ENCODE measurements around the gene TOP2A. TPM values are rescaled to one million over a fixed set of nuclear protein-coding genes. Genes with fewer than 3 reads are reported as not detected.

Gene TOP2A
- polyA plus RNA-seq, 1 of the 3 experiments (the other 2 are of a cell fraction) = 20.6 TPM

- no peak for TF ChIP-seq TAF1 (IDR thresholded peaks at IDR 0.05; ENCODE audit: borderline replicate concordance, low read depth, low read length)
- TF ChIP-seq USF1 (IDR thresholded peaks at IDR 0.05; ENCODE audit: borderline replicate concordance, low read depth) = no peak
- TF ChIP-seq NFIC (IDR thresholded peaks at IDR 0.05; ENCODE audit: borderline replicate concordance) = no peak
- TF ChIP-seq RXRA (IDR thresholded peaks at IDR 0.05; ENCODE audit: borderline replicate concordance, low read depth) = no peak
- TF ChIP-seq FOXJ3 (CRISPR knock-in tag; IDR thresholded peaks at IDR 0.05) = no peak
Measured at GRCh38 chr17:40418428-40418706, 671 bp upstream of the TOP2A start (continued).

DNA sequence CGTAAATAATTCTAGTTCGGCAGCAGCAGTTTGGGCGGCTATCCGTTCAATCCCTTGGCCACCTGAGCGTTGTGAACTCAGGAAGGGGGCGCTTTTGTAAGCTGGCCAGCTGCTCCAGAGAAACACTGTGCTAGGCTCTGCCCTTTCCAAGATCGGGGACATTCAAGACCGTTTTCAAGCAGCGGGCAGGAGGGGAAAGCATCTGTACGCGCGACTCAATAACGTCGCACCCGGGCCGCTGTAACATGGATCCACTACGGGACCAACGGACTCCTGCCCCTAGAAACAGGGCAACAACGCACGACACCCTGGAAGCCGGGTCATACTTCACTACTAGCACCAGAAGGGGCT lies 463 bp downstream of the TOP2A start:
- H3K36me3 ChIP-seq (replicated peaks in 1 of 2; ENCODE audit: control insufficient read depth in 1 of 2, insufficient read depth in 2 of 2, low read length in 1 of 2) = peaks cover 6 to 7% of the 10 kb centered on the region in 2 experiments
- H3K9ac ChIP-seq = peak overlapping the region; percentile 84
- H3K79me2 ChIP-seq (ENCODE audit: insufficient read depth) = peaks cover 54% of the 10 kb centered on the region
- no peaks in the 10 kb centered on the region for H3K27me3 ChIP-seq (ENCODE audit: insufficient read depth)
- no peaks in the 10 kb centered on the region for H4K20me1 ChIP-seq (ENCODE audit: insufficient read depth)
- H3K9me2 ChIP-seq = no peaks in the 10 kb centered on the region
- H3K4me1 ChIP-seq (ENCODE audit: control insufficient read depth in 1 of 2, insufficient read depth in 2 of 2, low read depth in 1 of 2, low read length in 1 of 2) = peaks cover 0 to 10% of the 10 kb centered on the region in 2 experiments; a peak in 2 of 4 replicates
- peak overlapping the region; percentile 78 for H2AFZ ChIP-seq (ENCODE audit: low read depth)
- H3K27ac ChIP-seq (ENCODE audit: low read depth in 2 of 2, low read length in 1 of 2) = peak overlapping the region; percentile 50 to 74
- H3K9me3 ChIP-seq = no peaks in the 10 kb centered on the region
- TF ChIP-seq RAD21 (IDR thresholded peaks at IDR 0.05; ENCODE audit: low read length) = peak; percentile 33
- TF ChIP-seq MAX (IDR thresholded peaks at IDR 0.05; ENCODE audit: low read depth) = 0 out of 2 replicates have a peak, but pooled peaks have one; percentile 23
- TF ChIP-seq SMC3 (IDR thresholded peaks at IDR 0.05; ENCODE audit: low read depth, low read length) = peak; percentile 14; the same call in 1 of the 2 replicates
- TF ChIP-seq SIN3A (IDR thresholded peaks at IDR 0.05; ENCODE audit: borderline replicate concordance, low read depth, low read length) = no peak
- TF ChIP-seq GABPA (IDR thresholded peaks at IDR 0.05; ENCODE audit: low read depth) = no peak
- TF ChIP-seq, protein P1, sequence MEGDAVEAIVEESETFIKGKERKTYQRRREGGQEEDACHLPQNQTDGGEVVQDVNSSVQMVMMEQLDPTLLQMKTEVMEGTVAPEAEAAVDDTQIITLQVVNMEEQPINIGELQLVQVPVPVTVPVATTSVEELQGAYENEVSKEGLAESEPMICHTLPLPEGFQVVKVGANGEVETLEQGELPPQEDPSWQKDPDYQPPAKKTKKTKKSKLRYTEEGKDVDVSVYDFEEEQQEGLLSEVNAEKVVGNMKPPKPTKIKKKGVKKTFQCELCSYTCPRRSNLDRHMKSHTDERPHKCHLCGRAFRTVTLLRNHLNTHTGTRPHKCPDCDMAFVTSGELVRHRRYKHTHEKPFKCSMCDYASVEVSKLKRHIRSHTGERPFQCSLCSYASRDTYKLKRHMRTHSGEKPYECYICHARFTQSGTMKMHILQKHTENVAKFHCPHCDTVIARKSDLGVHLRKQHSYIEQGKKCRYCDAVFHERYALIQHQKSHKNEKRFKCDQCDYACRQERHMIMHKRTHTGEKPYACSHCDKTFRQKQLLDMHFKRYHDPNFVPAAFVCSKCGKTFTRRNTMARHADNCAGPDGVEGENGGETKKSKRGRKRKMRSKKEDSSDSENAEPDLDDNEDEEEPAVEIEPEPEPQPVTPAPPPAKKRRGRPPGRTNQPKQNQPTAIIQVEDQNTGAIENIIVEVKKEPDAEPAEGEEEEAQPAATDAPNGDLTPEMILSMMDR (IDR thresholded peaks at IDR 0.05) = peak; percentile 27; the same call in 1 of the 2 replicates
- peak overlapping the region; percentile 64 to 80 for H3K4me3 ChIP-seq (ENCODE audit: low read depth in 2 of 2, low read length in 1 of 2)
- no peak for DNase-seq
- 3% methylated on average over 19 of the region's 21 CpGs for WGBS (ENCODE audit: low lambda C conversion rate)
- H3F3A ChIP-seq (replicated peaks; ENCODE audit: insufficient read depth) = peaks cover 9% of the 10 kb centered on the region
- ChIA-PET CTCF (interaction anchor here (0.5 to 16.1 kb wide), 20 partner anchors 15 to 1702 kb away, joined by 3 to 175 read pairs (median 5); no protein-coding TSS in a partner anchor), POLR2A (interaction anchor here (0.9 to 1.5 kb wide), 10 partner anchors 14 to 125 kb away, joined by 3 to 5 read pairs (median 3); no protein-coding TSS in a partner anchor)
- peak overlapping the region; percentile 93 for H3K4me2 ChIP-seq

DNA sequence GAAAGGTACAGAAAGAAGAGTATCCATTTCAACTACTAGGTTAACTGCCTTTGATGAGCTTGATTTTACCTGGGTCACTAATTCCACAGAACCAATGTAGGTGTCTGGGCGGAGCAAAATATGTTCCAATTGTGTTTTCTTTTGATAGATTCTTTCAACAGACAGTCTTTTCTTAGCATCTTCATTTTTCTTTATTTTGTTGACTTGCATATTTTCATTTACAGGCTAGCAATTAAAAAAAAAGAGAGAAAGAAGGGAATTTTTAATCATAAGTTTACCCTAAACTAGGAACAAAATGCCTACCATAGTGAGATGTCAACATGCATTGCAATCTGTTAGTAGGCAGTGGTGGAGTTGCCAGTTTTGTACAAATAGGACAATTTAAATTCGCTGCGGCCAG lies 1.0 kb downstream of the TOP2A start:
- CTCF ChIA-PET = interaction anchor here (0.6 to 16.1 kb wide), 20 partner anchors 11 to 140 kb away, joined by 3 to 175 read pairs (median 8); no protein-coding TSS in a partner anchor
- TF ChIP-seq MAX (IDR thresholded peaks at IDR 0.05; ENCODE audit: low read depth) = no peak
- no peak for TF ChIP-seq SMC3 (IDR thresholded peaks at IDR 0.05; ENCODE audit: low read depth, low read length)
- TF ChIP-seq TCF12 (IDR thresholded peaks at IDR 0.05) = no peak
- no peak for TF ChIP-seq RCOR1 (IDR thresholded peaks at IDR 0.05; ENCODE audit: low read length)
- no peak for TF ChIP-seq USF1 (IDR thresholded peaks at IDR 0.05; ENCODE audit: borderline replicate concordance, low read depth)
- no peak for TF ChIP-seq GABPA (IDR thresholded peaks at IDR 0.05; ENCODE audit: low read depth)
- TF ChIP-seq, protein P2, sequence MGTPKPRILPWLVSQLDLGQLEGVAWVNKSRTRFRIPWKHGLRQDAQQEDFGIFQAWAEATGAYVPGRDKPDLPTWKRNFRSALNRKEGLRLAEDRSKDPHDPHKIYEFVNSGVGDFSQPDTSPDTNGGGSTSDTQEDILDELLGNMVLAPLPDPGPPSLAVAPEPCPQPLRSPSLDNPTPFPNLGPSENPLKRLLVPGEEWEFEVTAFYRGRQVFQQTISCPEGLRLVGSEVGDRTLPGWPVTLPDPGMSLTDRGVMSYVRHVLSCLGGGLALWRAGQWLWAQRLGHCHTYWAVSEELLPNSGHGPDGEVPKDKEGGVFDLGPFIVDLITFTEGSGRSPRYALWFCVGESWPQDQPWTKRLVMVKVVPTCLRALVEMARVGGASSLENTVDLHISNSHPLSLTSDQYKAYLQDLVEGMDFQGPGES (IDR thresholded peaks at IDR 0.05; ENCODE audit: low read depth, low read length) = no peak
- TF ChIP-seq, protein P3, sequence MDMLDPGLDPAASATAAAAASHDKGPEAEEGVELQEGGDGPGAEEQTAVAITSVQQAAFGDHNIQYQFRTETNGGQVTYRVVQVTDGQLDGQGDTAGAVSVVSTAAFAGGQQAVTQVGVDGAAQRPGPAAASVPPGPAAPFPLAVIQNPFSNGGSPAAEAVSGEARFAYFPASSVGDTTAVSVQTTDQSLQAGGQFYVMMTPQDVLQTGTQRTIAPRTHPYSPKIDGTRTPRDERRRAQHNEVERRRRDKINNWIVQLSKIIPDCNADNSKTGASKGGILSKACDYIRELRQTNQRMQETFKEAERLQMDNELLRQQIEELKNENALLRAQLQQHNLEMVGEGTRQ (IDR thresholded peaks at IDR 0.05; ENCODE audit: borderline replicate concordance, low read depth, low read length) = no peak
- TF ChIP-seq ELF1 (IDR thresholded peaks at IDR 0.05) = no peak
- no peak for TF ChIP-seq MXI1 (IDR thresholded peaks at IDR 0.05; ENCODE audit: low read depth, low read length)
- TF ChIP-seq TAF1 (IDR thresholded peaks at IDR 0.05; ENCODE audit: borderline replicate concordance, low read depth, low read length) = no peak
- TF ChIP-seq NFIC (IDR thresholded peaks at IDR 0.05; ENCODE audit: borderline replicate concordance) = no peak
- no peak for TF ChIP-seq RXRA (IDR thresholded peaks at IDR 0.05; ENCODE audit: borderline replicate concordance, low read depth)
- TF ChIP-seq EP300 (IDR thresholded peaks at IDR 0.05; ENCODE audit: borderline replicate concordance in 1 of 2, low read depth in 1 of 2, low read length in 1 of 2) = no peak
- TF ChIP-seq YY1 (IDR thresholded peaks at IDR 0.05; ENCODE audit: low read depth) = no peak

More for the DNA sequence above, 1.0 kb downstream of the TOP2A start:
- 30% methylated on average over 3 of the region's 3 CpGs for WGBS (ENCODE audit: low lambda C conversion rate)
- Histone ChIP-seq H3K4me3 (ENCODE audit: low read depth in 2 of 2, low read length in 1 of 2) (peak overlapping the region; percentile 64 to 80), H3K9ac (peak overlapping the region; percentile 84), H3K27me3 (ENCODE audit: insufficient read depth) (no peaks in the 10 kb centered on the region), H3K79me2 (ENCODE audit: insufficient read depth) (peaks cover 60% of the 10 kb centered on the region), H3K9me3 (no peaks in the 10 kb centered on the region), H3K4me2 (peak overlapping the region; percentile 93), H3K9me2 (no peaks in the 10 kb centered on the region), H3K4me1 (ENCODE audit: control insufficient read depth in 1 of 2, insufficient read depth in 2 of 2, low read depth in 1 of 2, low read length in 1 of 2) (peaks cover 0 to 10% of the 10 kb centered on the region in 2 experiments; a peak in 2 of 4 replicates), H2AFZ (ENCODE audit: low read depth) (peak overlapping the region; percentile 78; the same call in 1 of the 2 replicates), H4K20me1 (ENCODE audit: insufficient read depth) (no peaks in the 10 kb centered on the region), H3F3A (replicated peaks; ENCODE audit: insufficient read depth) (peaks cover 9% of the 10 kb centered on the region), H3K27ac (ENCODE audit: low read depth in 2 of 2, low read length in 1 of 2) (peak overlapping the region in 1 of 2 experiments; percentile 74; a peak in 1 of 4 replicates), H3K36me3 (replicated peaks in 1 of 2; ENCODE audit: control insufficient read depth in 1 of 2, insufficient read depth in 2 of 2, low read length in 1 of 2) (peaks cover 7 to 12% of the 10 kb centered on the region in 2 experiments)
- no peak for DNase-seq
- POLR2A ChIA-PET = no interaction called here
